ENCODE results near the gene USP34.
A peak's percentile ranks its signal among the peaks of the same experiment; 100 is the strongest.
"Not testable (repeated sequence)": the region's sequence is repeated elsewhere in the genome, so short reads cannot be mapped to it uniquely, and the experiment has no call there.

The USP34 gene

DNA sequence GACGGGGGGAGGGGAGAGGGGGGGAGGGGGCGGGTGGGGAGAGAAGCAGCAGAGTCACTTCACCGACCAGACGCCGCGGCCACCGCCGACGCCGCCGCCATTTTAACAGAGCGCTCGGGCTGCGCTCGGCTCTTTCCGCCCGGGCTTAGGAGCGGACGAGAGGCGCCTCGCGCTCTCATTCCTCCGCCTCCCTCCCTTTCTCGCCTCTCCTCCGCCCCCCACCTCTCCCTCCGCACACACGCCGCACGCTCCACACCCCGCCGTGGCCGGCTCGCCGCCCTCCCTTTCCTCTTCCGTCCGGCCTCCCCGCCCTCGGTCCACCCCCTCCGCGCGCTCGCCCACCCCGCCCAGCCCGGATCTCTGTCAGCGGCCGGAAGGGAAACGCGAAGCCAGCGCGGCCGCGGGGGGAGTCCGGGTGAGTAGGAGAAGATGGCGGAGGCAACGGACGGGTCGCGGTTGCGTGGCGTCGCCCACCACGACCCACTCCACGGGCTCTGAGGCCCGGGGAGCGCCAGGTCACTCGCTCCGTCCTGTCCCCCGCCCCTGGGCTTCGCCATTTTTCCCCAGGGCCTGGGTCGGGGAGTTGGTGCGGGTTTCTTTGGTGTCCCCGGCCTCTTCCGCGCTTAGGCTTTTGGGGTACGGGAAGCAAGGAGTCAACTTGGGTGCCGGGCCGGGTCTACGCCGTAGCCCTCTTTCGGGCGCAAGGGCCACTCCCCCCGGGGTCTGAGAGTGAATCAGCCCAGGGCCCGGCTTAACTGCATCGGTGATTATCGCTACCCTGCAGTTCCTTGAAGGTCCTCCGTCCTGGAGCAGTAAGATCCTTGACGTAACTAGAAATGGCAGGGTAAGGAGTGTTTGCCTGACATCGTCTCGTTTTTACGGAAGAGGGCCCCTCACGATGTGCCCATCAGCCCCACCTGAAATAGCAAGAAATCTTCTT is at the start of gene USP34:
Gene USP34 (minus strand): TSS at position 123 of the 940 bp plus-strand sequence. CDS start 395 bp downstream, outside the sequence.
- Mint-ChIP-seq H3K9me3 (no peaks in the 10 kb centered on the region), H3K4me1 (ENCODE audit: low read depth) (peaks cover 21% of the 10 kb centered on the region), H3K4me3 (peak within 1 kb of the TSS; percentile 91), H3K27me3 (ENCODE audit: low read depth) (no peaks in the 10 kb centered on the region), H3K36me3 (ENCODE audit: low read depth) (peaks cover 21% of the 10 kb centered on the region), H3K27ac (peak within 1 kb of the TSS; percentile 96)
- DNase-seq (ENCODE audit: low spot score) = peak; percentile 88

DNA sequence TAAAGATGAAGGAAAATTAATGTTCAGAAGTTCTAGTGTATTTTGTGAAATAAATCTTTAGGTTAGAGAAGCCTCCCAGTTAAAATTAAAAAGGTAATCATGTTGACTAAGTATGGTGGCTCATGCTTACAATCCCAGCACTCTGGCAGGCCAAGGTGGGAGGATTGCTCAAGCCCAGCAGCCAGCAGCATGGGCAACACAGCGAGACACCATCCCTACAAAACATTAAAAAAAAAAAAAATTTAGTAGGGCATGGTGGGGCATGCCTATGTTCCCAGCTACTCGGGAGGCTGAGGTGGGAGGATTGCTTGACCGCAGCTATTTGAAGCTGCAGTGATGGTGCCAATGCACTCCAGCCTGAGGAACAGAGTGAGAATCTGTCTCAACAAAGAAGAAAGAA is 49.4 kb upstream of the USP34 start:
- no peaks in the 10 kb centered on the region for H3K9me3 Mint-ChIP-seq
- peaks cover 37% of the 10 kb centered on the region for H3K36me3 Mint-ChIP-seq (ENCODE audit: low read depth)
- peaks cover 21% of the 10 kb centered on the region for H3K4me1 Mint-ChIP-seq (ENCODE audit: low read depth)
- H3K27me3 Mint-ChIP-seq (ENCODE audit: low read depth) = no peaks in the 10 kb centered on the region
- no peak for DNase-seq (ENCODE audit: low spot score)
- H3K4me3 Mint-ChIP-seq = no peak overlapping the region
- H3K27ac Mint-ChIP-seq = no peak overlapping the region

DNA sequence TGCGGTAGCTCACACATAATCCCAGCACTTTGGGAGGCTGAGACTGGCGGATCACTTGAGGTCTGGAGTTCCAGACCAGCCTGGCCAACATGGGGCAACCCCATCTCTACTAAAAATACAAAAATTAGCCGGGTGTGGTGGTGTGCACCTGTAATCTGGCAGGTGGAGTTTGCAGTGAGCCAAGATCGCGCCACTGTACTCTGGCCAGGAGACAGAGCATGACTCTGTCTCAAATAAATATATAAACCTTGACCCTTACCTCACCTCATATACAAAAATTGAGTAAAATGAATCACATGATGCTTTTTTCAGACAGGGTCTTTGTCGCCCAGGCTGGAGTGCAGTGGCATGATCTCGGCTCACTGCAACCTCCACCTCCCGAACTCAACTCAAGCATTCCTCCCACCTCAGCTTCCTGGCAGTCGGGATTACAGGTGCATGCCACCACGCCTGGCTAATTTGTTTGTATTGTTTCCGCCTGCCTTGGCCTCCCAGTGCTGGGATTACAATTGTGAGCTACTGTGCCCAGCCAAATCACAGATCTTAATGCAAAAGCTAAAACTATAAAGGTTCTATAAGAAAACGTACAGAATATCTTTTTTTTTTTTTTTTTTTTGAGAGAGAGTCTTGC is 42.0 kb upstream of the USP34 start:
- H3K27ac Mint-ChIP-seq = peak overlapping the region; percentile 36
- no peak overlapping the region for H3K4me3 Mint-ChIP-seq
- H3K9me3 Mint-ChIP-seq = no peaks in the 10 kb centered on the region
- DNase-seq (ENCODE audit: low spot score) = no peak
- H3K36me3 Mint-ChIP-seq (ENCODE audit: low read depth) = peaks cover 52% of the 10 kb centered on the region
- no peaks in the 10 kb centered on the region for H3K27me3 Mint-ChIP-seq (ENCODE audit: low read depth)
- peaks cover 5% of the 10 kb centered on the region for H3K4me1 Mint-ChIP-seq (ENCODE audit: low read depth)

GRCh38 chr2:61510674-61511671 is 40.1 kb upstream of the USP34 start:
- Mint-ChIP-seq H3K4me3 (no peak overlapping the region), H3K9me3 (no peaks in the 10 kb centered on the region), H3K36me3 (ENCODE audit: low read depth) (peaks cover 52% of the 10 kb centered on the region), H3K27me3 (ENCODE audit: low read depth) (no peaks in the 10 kb centered on the region), H3K27ac (no peak overlapping the region), H3K4me1 (ENCODE audit: low read depth) (peaks cover 5% of the 10 kb centered on the region)
- DNase-seq (ENCODE audit: low spot score) = no peak

- peaks cover 2% of the 10 kb centered on the region for H3K4me1 Mint-ChIP-seq (ENCODE audit: low read depth)
- no peak overlapping the region for H3K4me3 Mint-ChIP-seq
- no peak overlapping the region for H3K27ac Mint-ChIP-seq
- peaks cover 31% of the 10 kb centered on the region for H3K36me3 Mint-ChIP-seq (ENCODE audit: low read depth)
- H3K27me3 Mint-ChIP-seq (ENCODE audit: low read depth) = no peaks in the 10 kb centered on the region
- H3K9me3 Mint-ChIP-seq = no peaks in the 10 kb centered on the region
- no peak for DNase-seq (ENCODE audit: low spot score)
Measured at GRCh38 chr2:61504949-61505348, 34.1 kb upstream of the USP34 start.

DNA sequence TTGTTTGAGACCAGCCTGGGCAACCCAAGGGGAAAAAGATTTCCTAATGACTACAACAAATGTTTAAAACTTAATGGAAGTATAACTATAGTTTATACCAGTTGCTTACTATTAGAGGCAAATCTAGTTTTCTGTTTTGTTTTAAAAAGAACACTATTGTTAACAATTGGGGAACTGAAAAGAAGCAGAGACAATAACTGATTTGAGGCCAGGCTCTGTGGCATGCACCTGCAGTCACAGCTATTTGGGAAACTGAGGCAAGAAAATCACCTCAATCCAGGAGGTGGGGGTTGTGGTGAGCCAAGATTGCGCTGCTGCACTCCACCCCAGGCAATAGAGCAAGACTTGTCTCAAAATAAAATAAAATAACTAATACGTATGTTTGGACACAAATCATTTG is 28.2 kb upstream of the USP34 start:
- H3K27ac Mint-ChIP-seq = no peak overlapping the region
- H3K9me3 Mint-ChIP-seq = no peaks in the 10 kb centered on the region
- H3K4me1 Mint-ChIP-seq (ENCODE audit: low read depth) = peaks cover 8% of the 10 kb centered on the region
- H3K27me3 Mint-ChIP-seq (ENCODE audit: low read depth) = no peaks in the 10 kb centered on the region
- no peak overlapping the region for H3K4me3 Mint-ChIP-seq
- no peak for DNase-seq (ENCODE audit: low spot score)
- peaks cover 47% of the 10 kb centered on the region for H3K36me3 Mint-ChIP-seq (ENCODE audit: low read depth)

DNA sequence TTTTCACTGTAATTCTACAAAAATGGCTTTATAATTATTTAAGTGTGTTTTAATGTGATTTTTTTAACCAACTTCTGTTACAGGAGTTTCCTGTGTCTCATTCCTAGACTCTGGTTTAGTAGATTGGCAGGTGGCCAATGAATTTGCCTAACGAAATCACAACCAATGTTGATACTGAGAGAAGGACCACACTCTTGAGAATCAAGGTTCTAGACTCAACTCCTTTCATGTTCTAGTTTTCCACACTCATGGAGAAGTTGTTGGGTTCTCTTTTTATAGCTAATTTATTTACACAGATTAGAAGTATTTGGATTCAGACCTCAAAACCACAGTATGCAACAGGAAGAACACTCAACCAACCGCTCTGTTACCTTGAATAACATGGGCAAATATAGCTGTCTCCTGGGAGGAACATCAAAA is 22.6 kb upstream of the USP34 start:
- Mint-ChIP-seq H3K4me3 (peak overlapping the region; percentile 40), H3K9me3 (no peaks in the 10 kb centered on the region), H3K27ac (peak overlapping the region; percentile 8), H3K4me1 (ENCODE audit: low read depth) (peaks cover 17% of the 10 kb centered on the region), H3K36me3 (ENCODE audit: low read depth) (peaks cover 59% of the 10 kb centered on the region), H3K27me3 (ENCODE audit: low read depth) (no peaks in the 10 kb centered on the region)
- no peak for DNase-seq (ENCODE audit: low spot score)

DNA sequence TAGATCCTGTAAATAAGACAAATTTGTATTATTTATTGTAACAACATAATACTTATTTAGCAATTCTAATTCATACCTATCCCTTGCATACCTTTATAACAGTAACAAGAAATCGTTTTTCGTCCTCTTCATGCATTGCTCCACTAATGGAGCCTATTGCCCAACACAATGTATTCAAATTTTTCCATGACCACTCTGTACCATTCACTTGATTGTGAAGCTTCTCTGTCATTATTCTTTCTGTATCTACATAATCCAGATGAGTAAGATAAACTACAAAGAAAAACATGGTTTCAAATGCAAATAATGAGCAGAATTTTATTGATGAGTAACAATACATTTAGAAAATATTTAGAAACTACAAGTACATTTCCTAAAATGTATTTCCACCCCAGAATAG is 21.6 kb upstream of the USP34 start:
- Mint-ChIP-seq H3K4me1 (ENCODE audit: low read depth) (peaks cover 17% of the 10 kb centered on the region), H3K9me3 (no peaks in the 10 kb centered on the region), H3K4me3 (no peak overlapping the region), H3K27ac (no peak overlapping the region), H3K36me3 (ENCODE audit: low read depth) (peaks cover 64% of the 10 kb centered on the region), H3K27me3 (ENCODE audit: low read depth) (no peaks in the 10 kb centered on the region)
- DNase-seq (ENCODE audit: low spot score) = no peak

GRCh38 chr2:61485281-61485680 is 14.4 kb upstream of the USP34 start:
- Mint-ChIP-seq H3K27ac (no peak overlapping the region), H3K4me3 (no peak overlapping the region), H3K4me1 (ENCODE audit: low read depth) (no peaks in the 10 kb centered on the region), H3K9me3 (no peaks in the 10 kb centered on the region), H3K27me3 (ENCODE audit: low read depth) (no peaks in the 10 kb centered on the region), H3K36me3 (ENCODE audit: low read depth) (peaks cover 71% of the 10 kb centered on the region)
- DNase-seq (ENCODE audit: low spot score) = no peak

DNA sequence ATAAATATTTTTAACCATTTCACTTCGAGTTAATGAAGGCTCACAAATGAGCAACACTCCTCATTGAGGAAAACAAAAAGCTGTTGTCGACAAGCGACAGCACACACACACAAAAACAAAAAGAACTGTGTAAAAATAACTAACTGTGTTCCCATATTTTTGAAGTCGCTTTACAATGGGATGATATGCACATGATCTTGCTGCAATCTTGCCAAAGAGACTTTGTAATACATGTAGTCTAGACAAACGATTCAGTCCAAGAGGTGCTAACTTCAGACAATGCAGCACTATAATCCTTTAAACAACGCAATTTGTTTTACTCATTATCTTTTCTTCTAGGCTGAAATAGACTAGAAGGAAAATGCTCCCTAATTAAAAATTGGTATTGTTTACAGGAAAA is 7.2 kb upstream of the USP34 start:
- Mint-ChIP-seq H3K9me3 (no peaks in the 10 kb centered on the region), H3K27ac (no peak overlapping the region), H3K27me3 (ENCODE audit: low read depth) (no peaks in the 10 kb centered on the region), H3K4me3 (no peak overlapping the region), H3K4me1 (ENCODE audit: low read depth) (peaks cover 3% of the 10 kb centered on the region), H3K36me3 (ENCODE audit: low read depth) (peaks cover 41% of the 10 kb centered on the region)
- DNase-seq (ENCODE audit: low spot score) = no peak

GRCh38 chr2:61476929-61477589 is 6.2 kb upstream of the USP34 start:
- H3K27me3 Mint-ChIP-seq (ENCODE audit: low read depth); DNase-seq (ENCODE audit: low spot score); H3K9me3 Mint-ChIP-seq; H3K4me3 Mint-ChIP-seq; H3K4me1 Mint-ChIP-seq (ENCODE audit: low read depth); H3K27ac Mint-ChIP-seq: not testable (repeated sequence)
- peaks cover 39% of the 10 kb centered on the region for H3K36me3 Mint-ChIP-seq (ENCODE audit: low read depth)

- peaks cover 26% of the 10 kb centered on the region for H3K36me3 Mint-ChIP-seq (ENCODE audit: low read depth)
- peak; percentile 8 for DNase-seq (ENCODE audit: low spot score)
- H3K27me3 Mint-ChIP-seq (ENCODE audit: low read depth) = no peaks in the 10 kb centered on the region
- peak overlapping the region; percentile 92 for H3K27ac Mint-ChIP-seq
- peak overlapping the region; percentile 88 for H3K4me3 Mint-ChIP-seq
- peaks cover 21% of the 10 kb centered on the region for H3K4me1 Mint-ChIP-seq (ENCODE audit: low read depth)
- no peaks in the 10 kb centered on the region for H3K9me3 Mint-ChIP-seq
Measured at GRCh38 chr2:61471905-61472805, 1.3 kb upstream of the USP34 start.
